Sciatic nerve (tissue), 2 donors: ENCODE results near the gene SLC25A42. TPM values are rescaled to one million over a fixed set of nuclear protein-coding genes. Genes with fewer than 3 reads are reported as not detected.
"Not testable (repeated sequence)": the region's sequence is repeated elsewhere in the genome, so short reads cannot be mapped to it uniquely, and the experiment has no call there.

Source experiments
- ATAC-seq: fragments of 200-7000 bp; cut with Tn5 transposase; one replicate; pipeline ENCODE4 v1.9.1; 2020; ENCODE audit warnings: mild to moderate bottlenecking, moderate library complexity
- DNase-seq: peaks from one replicate; pipeline ENCODE4 v3.0.0-alpha.2; 2020; ENCODE audit warnings: low spot score
- intact Hi-C: fragments of 100-400 bp; cut with DNase I; formaldehyde crosslinking; loops from one replicate; pipeline ENCODE4 v1.14.2; 2022
- total RNA-seq: library from RNA; stranded (reverse); fragmentation: NEBNext Ultra II Directional; extraction: Animal tissue kit (Norgen Biotek cat#: 25700); gene quantifications from one replicate; pipeline ENCODE4 v1.2.1, GENCODE V29; 2021
- donor health status: DM: no; HTN: no; CAD: no.
- donor health status: DM: no; HTN: no; CAD: no.

SLC25A42 gene
- total RNA-seq, 1 donor from 2014 or later = 14.8 TPM

- intact Hi-C loops = loop anchor here (5.0 kb wide), 1 partner anchor 195 kb away; no protein-coding TSS in a partner anchor
- DNase-seq = no peak
- ATAC-seq = no peak
Observed at GRCh38 chr19:19147344-19147743, 83.5 kb downstream of the SLC25A42 start.

GRCh38 chr19:19148504-19148903, 84.7 kb downstream of the SLC25A42 start:
- not testable (repeated sequence) for DNase-seq, ATAC-seq
- intact Hi-C loops = loop anchor here (5.0 kb wide), 1 partner anchor 194 kb away; no protein-coding TSS in a partner anchor

- intact Hi-C loops = loop anchor here (5.0 kb wide), 1 partner anchor 193 kb away; no protein-coding TSS in a partner anchor
- DNase-seq (no peak), ATAC-seq (no peak)
Observed at GRCh38 chr19:19149435-19149834, 85.6 kb downstream of the SLC25A42 start.

GRCh38 chr19:19151418-19151817, 87.6 kb downstream of the SLC25A42 start:
- intact Hi-C loops = no loop called here
- ATAC-seq = no peak
- no peak for DNase-seq

- no peak for ATAC-seq
- intact Hi-C loops = no loop called here
- DNase-seq = no peak
Observed at GRCh38 chr19:19152668-19153384, 89.0 kb downstream of the SLC25A42 start.

GRCh38 chr19:19154768-19155494, 91.1 kb downstream of the SLC25A42 start:
- DNase-seq = no peak
- intact Hi-C loops = no loop called here
- ATAC-seq = no peak

GRCh38 chr19:19155495-19156219, 91.9 kb downstream of the SLC25A42 start:
- ATAC-seq (no peak), DNase-seq (no peak)
- intact Hi-C loops = no loop called here

- ATAC-seq (no peak), DNase-seq (no peak)
- intact Hi-C loops = no loop called here
Observed at GRCh38 chr19:19157808-19158207, 94.0 kb downstream of the SLC25A42 start.

GRCh38 chr19:19159534-19159933, 95.7 kb downstream of the SLC25A42 start:
- ATAC-seq (no peak), DNase-seq (no peak)
- intact Hi-C loops = no loop called here

GRCh38 chr19:19160461-19161035, 96.8 kb downstream of the SLC25A42 start:
- intact Hi-C loops = loop anchor here (1.0 kb wide), 1 partner anchor 38 kb away; no protein-coding TSS in a partner anchor
- DNase-seq = no peak
- no peak for ATAC-seq

GRCh38 chr19:19162495-19162894, 98.7 kb downstream of the SLC25A42 start:
- no peak for DNase-seq
- intact Hi-C loops = no loop called here
- ATAC-seq = no peak

Other genes starting within 250 kb of the SLC25A42 start
- gene UPF1, start 232.0 kb upstream of the SLC25A42 start, total RNA-seq = 57.8 TPM
- gene CERS1, start 167.8 kb upstream of the SLC25A42 start, total RNA-seq = 19.7 TPM
- gene COPE, start 144.6 kb upstream of the SLC25A42 start, total RNA-seq = 104 TPM
- 24.0 TPM for gene DDX49, start 144.3 kb upstream of the SLC25A42 start, total RNA-seq
- gene HOMER3, start 122.8 kb upstream of the SLC25A42 start, total RNA-seq = 23.1 TPM
- gene SUGP2, start 30.5 kb upstream of the SLC25A42 start, total RNA-seq = 87.7 TPM
- gene ARMC6, start 30.4 kb upstream of the SLC25A42 start, total RNA-seq = 12.3 TPM
- gene TMEM161A, start 74.5 kb downstream of the SLC25A42 start, total RNA-seq = 20.7 TPM
- 4.7 TPM for gene MEF2B, start 106.3 kb downstream of the SLC25A42 start, total RNA-seq
- 28.6 TPM for gene BORCS8, start 128.2 kb downstream of the SLC25A42 start, total RNA-seq
- gene RFXANK, start 128.3 kb downstream of the SLC25A42 start, total RNA-seq = 58.2 TPM
- gene NR2C2AP, start 139.4 kb downstream of the SLC25A42 start, total RNA-seq = 9.2 TPM
- not detected for gene NCAN, start 148.0 kb downstream of the SLC25A42 start, total RNA-seq
- 0.71 TPM for gene TM6SF2, start 209.3 kb downstream of the SLC25A42 start, total RNA-seq